ENCODE results near the gene MPP4.

The MPP4 gene

GRCh38 chr2:201638326-201638725 lies 60.1 kb downstream of the MPP4 start:
- TF ChIP-seq CTCF (IDR thresholded peaks at IDR 0.05; ENCODE audit: insufficient read depth, low read depth, low read length, missing control alignments): no peak
- no peak overlapping the region for H3K4me3 ChIP-seq (ENCODE audit: low read length)
- DNase-seq (ENCODE audit: low read depth): no peak

GRCh38 chr2:201633661-201634249 lies 64.7 kb downstream of the MPP4 start:
- no peak for TF ChIP-seq CTCF (IDR thresholded peaks at IDR 0.05; ENCODE audit: insufficient read depth, low read depth, low read length, missing control alignments)
- no peak for DNase-seq (ENCODE audit: low read depth)
- no peak overlapping the region for H3K4me3 ChIP-seq (ENCODE audit: low read length)

GRCh38 chr2:201631041-201631440 lies 67.4 kb downstream of the MPP4 start:
- DNase-seq (ENCODE audit: low read depth): no peak
- H3K4me3 ChIP-seq (ENCODE audit: low read length): no peak overlapping the region
- no peak for TF ChIP-seq CTCF (IDR thresholded peaks at IDR 0.05; ENCODE audit: insufficient read depth, low read depth, low read length, missing control alignments)

- no peak overlapping the region for H3K4me3 ChIP-seq (ENCODE audit: low read length)
- no peak for TF ChIP-seq CTCF (IDR thresholded peaks at IDR 0.05; ENCODE audit: insufficient read depth, low read depth, low read length, missing control alignments)
- DNase-seq (ENCODE audit: low read depth): no peak
Measured at GRCh38 chr2:201630577-201630976, 67.9 kb downstream of the MPP4 start.

GRCh38 chr2:201628545-201628944 lies 69.9 kb downstream of the MPP4 start:
- TF ChIP-seq CTCF (IDR thresholded peaks at IDR 0.05; ENCODE audit: insufficient read depth, low read depth, low read length, missing control alignments): no peak
- H3K4me3 ChIP-seq (ENCODE audit: low read length): no peak overlapping the region
- no peak for DNase-seq (ENCODE audit: low read depth)

- TF ChIP-seq CTCF (IDR thresholded peaks at IDR 0.05; ENCODE audit: insufficient read depth, low read depth, low read length, missing control alignments): no peak
- DNase-seq (ENCODE audit: low read depth): no peak
- H3K4me3 ChIP-seq (ENCODE audit: low read length): no peak overlapping the region
Measured at GRCh38 chr2:201622306-201622970, 76.0 kb downstream of the MPP4 start.

All from epithelial cell of esophagus (primary cell).